Muscle of arm (tissue), 12 donors: Measurements from ENCODE around the gene SUB1. TPM values are rescaled to one million over a fixed set of nuclear protein-coding genes. Genes with fewer than 3 reads are reported as not detected.
"Not testable (repeated sequence)": the region's sequence is repeated elsewhere in the genome, so short reads cannot be mapped to it uniquely, and the experiment has no call there.

Experiments
- DNase-seq: peaks from one replicate; pipeline ENCODE4 v3.0.0-alpha.2; 2013
- polyA plus RNA-seq, 12 donors: library from polyadenylated mRNA; unstranded; fragments of 120-200 nt; gene quantifications; one replicate each; pipeline ENCODE4 v1.2.1, GENCODE V29; 2013; ENCODE audit not compliant: insufficient read length in 12 of 12

The SUB1 gene
- polyA plus RNA-seq, 12 donors, result 234 to 383 (median 317) TPM; not detected in 1

DNA sequence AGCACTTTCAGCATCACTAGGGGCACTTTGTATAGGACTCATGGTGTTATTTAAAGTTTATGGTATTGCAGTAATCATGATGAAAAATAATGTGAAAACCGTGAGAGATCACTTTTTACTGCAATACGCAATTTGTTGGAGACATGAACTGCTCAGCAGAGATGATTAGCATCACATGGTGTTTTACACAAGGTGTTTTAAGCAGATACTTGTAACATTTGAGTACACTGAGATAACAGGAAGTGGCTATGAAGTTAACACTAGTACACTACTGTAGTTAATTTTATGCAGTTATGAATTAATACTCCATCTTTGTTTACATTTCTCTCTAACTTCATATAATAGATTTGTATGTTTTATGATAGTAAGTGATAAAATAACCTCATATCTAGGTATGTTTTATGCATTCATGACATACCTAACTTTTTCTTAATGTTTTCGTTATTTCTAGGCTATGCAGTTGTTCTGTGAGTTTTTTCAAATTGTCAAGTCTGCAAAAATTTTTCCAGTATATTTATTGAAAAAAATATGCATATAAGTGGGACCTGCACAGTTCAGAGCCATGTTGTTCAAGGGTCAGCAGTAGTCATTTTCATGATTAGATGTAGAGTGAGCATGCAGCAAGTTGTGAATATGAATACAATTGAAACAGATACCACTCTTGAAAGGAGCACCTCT, 13.0 kb downstream of the SUB1 start:
- DNase-seq, result no peak

DNA sequence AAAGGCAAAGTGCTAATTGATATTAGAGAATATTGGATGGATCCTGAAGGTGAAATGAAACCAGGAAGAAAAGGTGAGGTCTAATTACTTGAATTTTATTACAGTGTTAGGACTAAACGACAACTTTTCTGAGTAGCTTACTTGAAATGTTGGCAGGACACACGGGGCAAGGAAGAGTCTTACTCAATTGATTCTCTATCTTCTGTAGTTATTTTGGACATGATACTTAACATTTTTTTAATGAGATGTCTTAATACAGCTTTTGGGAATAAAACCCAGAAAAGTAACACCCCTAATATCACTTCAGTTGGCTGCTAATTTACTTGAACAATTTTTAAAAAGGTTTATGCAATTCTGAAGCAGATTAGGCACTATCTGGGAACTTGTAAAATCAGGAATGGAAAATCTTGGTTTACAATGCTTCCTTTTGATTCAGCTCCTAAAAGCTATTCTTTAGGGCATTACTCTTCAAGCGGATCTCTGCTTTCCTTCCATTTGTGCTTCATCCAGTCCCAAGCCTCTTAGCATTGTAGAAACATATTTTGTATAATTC, 13.7 kb downstream of the SUB1 start:
- DNase-seq, result no peak

DNA sequence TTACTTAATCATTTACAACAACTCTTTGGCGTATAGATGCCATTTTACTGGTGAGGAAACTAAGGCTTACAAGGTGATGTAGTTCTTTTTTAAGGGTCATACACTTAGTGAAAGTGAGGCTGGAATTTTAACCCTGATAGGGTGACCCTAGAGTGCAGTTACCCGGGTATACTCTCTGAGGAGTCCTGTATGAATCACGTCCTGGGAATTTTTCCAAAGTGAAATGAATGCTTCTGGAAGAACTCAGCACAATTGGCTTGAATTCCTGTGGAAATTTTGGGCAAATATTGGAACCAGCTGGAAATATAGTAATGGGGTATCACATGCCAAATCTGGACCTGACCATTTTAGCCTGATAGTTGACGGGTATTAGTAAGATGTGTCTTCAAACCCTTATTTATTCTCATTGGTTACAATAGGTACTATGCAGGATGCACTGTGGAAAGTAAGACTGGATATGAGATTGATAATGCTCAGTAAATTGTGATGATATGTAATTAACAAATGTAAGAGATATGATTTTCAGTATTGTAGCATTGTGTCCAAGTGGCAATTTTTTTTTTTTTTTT, 14.8 kb downstream of the SUB1 start:
- DNase-seq, result no peak

DNA sequence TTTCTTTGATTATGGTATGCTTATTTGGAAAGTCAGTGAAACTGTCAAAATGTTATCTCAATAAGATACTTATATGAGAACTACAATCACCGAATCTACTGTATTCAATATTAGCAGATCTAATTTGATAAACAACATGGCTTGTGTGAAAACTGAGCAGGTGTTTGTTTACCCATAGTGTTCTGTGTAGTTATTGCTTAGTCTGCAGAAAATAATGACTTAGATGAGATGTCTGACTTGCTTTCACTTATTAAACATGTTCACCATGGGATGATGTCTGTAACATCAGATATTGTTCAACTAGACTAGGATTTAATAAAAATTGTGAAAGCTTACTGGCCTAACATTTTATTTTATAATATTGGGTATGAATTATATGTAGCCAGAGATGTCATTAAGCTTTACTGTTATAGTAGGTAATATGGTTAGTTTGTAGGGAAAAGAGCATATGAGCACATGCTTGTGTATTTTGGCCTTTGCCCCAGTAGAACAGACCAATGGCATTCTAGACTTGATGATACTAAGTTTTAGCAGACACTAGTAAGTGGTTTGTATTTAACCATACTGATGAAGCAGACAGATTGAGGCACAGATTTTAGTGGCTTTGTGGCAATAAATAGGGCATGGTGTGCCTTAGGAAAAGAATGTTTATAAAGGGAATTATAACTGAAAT, 16.4 kb downstream of the SUB1 start:
- DNase-seq, result no peak

DNA sequence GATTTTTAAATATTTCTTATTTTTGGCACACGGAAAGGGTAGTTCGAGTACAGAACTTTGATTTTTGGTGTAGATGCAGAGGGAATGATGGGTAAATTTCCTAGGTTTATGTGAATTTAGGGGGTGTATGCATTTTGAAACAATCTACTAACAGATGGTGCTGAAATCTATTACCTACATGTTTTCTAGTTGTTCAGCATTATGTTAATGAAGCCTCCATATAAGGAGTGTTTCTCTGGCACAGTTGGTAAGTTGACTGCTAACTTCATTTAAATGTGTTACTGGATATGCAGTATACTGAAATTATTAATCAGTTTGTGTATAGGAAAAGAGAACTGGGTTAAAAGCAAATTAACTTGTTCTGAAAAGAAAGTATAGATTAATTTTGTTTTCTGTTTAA, 17.5 kb downstream of the SUB1 start:
- DNase-seq, result no peak

DNA sequence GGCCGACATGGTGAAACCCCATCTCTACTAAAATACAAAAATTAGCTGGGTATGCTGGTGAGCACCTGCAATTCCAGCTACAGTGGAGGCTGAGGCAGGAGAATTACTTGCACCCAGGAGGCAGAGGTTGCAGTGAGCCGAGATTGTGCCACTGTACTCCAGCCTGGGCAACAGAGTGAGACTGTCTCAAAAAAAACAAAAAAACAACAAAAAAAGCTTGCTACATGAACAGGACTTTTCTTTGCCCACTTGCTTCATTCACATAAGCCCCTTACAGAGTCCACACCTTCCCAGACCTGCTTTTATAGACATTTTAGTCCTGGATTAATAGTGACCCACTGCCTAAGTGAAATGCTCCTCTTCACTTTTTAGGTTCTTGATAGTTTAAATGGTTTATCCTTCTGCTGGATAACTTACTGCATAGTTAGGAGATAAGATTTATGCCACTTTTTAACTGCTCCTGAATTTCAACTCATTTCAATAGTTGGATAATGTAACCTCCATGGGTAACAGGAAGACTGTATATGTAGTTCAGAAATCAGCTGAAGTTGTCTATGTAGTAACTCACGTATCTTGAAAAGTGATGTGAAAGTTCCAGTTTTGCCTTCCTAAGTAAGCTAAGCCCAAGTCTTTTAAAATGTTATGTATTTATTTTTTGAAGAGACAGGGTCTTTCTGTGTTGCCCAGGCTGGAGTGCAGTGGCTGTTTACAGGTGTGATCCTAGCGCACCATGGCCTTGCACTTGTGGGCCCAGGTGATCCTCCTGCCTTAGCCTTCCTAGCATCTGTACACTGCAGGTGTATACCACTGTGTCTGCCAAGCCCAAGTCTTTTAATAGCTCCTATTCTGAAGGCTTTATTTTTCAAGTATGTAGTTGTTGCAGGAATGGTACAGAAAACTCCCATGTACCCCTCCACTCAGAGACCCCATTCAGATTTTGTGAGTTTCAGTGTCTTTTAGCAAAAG, 19.7 kb downstream of the SUB1 start:
- no peak for DNase-seq

DNA sequence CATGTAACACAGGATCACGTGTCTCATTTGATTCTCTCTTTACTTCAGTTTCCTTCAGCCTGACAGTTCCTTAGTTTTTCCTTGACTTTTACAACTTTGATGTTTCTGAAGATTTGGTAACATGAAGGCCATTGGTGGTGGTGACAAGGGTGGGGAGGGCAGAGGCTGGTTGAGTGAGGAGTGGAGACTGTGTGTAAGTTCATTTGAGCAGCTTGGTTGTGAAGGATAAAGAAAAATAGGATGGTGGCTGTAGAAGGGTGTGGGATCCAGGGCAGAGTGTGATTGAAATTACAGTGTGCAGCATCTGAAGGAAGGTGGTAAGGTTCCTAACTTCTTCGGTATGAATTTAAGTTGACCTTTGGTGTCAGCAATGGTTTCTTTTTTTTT, 20.4 kb downstream of the SUB1 start:
- no peak for DNase-seq

DNA sequence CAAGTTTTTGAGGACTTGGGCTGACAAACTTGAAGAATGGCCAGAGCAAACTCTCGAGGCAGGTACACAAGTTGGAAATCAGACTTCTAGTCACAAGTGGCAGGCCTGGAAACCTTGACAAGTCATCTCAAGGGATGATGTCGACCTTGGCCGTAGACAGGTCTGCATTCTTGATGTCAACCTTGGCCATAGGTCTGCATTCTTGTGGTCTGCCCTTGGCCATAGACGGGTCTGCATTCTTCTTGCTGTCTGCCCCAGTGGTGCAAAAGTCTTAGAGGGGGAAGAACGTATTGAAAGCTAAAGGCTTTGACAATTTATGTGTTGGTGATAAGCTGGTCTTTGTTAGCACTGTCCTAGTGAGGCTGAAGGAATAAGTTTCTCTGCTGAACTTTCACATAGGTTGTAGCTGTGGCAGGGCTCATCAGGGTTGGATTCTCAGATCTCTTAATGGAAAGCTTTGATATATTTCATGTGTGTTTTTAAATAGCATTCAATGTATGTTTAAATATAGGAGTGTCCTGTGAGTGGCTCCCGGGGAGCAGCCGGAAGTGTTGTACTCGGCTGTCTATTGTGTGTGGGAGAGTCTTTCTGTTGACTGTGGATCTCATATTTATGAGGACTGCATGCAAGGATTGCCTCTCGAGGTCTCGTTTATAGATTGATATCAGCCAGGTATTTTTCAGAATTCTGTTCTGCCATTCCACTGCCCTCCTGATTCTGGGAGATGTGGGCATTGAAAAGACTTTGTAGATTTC, 27.0 kb downstream of the SUB1 start:
- no peak for DNase-seq

DNA sequence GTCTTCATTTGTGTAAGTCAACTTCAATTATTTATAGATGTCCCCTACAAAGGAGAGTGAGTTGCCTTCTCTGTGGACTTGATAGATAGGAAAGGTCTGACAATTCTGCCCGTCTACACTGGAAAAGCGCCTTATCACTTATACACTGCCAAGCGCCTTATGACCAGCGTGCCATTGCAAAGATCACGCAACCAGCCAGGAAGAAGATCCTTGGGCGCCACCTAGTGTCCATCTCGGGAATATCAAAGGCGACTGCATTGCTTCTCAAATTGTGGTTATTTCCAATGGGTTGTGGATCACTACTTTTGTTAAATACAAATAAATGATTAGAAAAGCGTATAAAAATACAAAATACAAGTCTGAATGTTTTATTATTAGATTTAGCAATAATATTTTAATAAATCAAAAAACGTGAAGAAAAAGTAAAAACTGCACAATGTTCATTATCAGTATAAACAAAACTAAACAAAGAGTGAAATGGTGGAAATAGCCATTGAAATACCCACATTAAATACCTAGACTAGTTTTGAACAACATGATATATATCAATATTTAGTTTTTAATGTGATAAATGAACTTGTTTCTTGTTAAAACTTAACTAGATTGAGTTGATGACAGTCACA, 27.8 kb downstream of the SUB1 start:
- DNase-seq, result peak; percentile 85

DNA sequence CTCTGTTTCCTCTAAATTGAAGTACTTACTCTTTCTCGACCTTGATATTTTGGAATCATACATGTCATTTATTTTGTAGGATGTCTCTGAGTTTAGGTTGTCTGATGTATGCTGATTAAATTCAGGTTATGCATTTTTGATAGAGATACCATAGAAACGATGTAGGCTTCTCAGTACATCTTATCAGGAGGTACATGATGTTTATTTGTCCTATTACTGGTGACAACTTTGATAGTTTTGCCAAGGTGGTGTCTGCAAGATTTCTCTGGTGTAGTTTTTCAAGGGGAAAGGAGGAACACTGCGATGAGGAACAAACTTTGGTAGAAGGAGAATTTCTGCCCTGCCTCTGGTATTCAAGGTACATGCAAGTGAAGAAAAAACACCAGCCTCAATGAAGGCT, 29.9 kb downstream of the SUB1 start:
- no peak for DNase-seq

DNA sequence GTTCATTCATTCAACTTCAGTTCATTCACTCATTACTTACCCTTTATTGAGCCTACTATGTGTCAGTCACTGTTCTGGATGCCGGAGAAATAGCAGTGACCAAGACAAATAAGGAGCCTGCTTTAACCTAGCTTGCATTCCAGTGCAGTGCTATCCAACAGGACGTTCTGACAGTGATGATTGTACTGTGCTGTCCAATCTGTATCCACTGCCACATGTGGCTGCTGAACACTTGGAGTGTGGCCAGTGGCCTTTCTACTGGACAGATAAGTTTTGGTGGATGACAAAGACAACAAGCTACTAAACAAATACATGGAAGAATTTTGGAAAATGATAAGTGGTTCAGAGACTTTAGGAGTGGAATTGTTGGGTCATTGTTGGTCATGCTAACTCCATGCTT, 33.6 kb downstream of the SUB1 start:
- no peak for DNase-seq

DNA sequence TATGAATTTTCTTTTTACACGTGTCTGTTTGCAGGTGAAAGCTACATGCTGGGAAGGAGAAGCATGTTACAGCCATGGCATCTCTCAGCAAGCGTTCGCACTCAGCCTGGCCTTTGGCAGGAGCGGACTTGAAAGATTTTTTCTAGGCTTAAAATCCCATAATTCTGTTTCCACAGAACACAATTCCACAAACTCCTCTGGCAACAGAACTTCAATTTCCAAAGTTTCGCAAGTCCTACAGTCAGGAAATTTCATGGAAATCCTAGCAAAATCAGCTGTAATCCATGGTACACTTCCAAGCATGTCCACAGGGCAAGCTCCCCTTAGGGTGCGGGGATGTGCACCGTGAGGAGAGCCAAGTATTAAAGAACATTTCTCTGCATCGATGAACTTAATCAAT, 35.9 kb downstream of the SUB1 start:
- DNase-seq, result no peak

DNA sequence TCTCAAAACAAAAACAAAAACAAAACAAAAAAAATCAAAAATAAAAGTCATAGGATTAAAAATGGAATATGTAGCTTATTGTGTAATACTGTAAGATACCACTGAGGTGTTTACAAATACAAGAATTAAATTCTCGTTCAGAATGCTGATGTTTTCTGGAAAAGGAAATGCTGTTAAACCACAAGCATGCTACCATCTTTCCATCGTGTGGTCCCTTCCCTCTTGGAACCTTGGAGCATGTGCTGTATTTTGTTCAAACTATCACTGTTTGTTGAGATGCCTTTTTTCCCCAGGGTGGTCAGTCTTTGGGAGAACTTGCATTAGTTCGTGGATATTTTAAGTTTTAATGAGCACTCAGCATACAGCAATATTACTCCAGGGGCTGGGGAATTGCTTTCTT, 39.7 kb downstream of the SUB1 start:
- DNase-seq, result no peak

DNA sequence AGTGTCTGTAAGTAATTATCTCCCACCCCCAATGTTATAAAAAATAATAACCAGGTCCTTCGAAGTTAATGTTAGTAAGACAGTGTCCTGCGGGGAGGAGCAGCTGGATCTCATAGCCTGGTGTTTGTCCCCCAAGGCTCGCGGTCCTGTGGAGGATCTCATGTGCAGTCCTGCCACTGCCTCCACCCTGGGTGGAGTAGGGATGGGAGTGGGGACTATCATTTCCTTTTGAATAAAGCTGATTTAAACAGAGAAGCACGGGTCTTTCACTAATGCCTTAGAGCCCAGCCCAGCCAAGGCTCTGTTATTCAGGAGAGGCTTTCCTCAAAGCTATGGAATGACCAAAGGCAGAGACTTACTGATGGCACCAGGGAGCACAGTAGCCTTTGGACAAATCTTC, 40.2 kb downstream of the SUB1 start:
- no peak for DNase-seq

DNA sequence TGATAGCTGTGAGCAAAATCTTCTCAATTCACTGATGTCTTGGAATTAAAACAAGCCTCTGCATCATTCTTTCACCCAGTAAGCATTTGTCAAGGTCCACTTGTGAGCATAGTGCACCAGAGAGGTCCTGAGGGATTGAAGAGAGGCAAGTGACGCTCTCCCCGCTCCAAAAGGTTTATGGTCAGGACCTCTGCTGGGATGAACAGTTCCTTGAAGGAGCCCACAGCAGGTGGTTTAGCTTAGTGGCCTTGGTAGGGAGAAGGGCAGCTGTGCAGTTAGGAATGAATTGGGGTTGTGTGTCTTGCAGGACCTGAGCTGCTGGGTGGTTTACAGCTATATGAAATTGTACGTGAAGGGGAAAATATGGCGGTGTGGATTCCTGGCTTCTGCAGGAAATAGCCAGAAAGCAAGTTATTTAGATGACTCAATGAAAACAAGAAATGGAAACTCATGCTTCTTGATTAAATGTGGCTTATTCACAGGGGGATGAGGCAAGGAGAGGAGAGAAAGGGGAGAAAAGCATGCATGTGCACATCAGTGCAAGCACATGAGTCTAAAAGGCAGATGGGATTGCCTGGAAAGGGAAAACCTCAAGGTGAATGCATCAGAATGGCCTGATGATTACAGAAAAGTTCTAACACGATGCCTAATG, 42.0 kb downstream of the SUB1 start:
- no peak for DNase-seq

DNA sequence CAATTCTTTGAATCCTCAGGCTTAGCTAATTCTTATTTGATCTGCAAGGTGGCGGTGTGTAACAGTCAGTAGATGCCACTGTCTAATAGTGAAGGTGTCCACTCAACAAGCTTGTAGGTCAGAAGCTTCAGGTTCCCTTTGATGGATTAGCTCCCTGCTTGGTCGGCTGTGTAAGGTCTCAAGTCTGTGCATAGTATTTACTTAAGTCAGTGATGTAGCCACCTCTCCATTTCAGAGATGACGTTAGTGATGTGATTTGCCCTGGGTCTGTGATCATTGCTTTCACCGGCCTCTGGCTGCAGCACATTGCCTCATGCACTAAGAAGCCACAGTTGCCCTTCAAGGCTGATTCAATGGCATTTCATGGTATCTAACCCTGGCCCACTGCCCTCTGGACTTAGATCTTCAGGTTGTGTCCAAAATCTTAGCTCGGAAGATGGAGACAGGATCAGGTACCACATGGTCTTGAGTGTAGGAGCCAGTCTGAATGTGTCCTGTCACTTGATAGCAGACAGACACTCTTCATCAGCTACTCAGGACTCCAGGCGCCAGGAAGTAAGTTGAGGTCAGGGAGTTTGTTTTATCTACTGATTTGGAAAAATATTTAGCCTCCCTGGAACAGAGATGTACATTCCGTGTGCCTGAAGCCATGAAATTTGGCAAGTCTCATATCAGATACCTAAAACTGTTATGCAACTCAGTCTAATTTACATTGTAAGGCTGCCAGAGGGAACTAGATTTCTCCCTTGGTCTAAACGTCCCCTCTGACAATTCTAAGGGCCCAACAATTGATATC, 42.9 kb downstream of the SUB1 start:
- no peak for DNase-seq

DNA sequence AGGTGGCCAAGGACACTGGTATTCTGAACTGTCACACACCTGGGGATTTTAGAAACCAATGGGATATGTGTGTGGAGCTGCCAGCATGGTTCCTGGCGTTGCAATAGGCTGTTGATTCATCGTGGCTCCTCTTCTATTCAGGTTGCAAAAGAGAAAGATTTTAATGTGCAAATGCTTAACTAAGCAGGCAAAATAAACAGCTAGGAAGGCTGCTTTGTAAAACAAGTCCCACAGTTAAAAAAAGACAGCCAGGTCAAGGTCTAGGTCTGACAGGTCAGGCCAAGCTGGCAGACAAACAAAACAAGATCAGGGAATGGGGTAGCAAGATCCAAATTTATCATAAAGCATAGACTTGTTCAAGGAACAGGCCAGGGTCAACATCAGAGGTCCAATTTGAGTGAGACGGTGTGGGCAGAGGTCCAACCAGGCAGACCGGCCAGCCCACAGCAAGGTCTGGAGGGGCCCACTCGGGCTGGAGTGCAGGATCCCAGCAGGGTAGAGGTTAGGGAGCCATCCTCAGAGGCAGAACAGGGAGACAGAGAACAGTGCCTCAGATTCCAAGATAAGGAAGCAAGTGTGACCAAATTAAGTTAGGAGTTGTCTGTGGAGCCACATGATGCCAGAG, 45.6 kb downstream of the SUB1 start:
- no peak for DNase-seq

DNA sequence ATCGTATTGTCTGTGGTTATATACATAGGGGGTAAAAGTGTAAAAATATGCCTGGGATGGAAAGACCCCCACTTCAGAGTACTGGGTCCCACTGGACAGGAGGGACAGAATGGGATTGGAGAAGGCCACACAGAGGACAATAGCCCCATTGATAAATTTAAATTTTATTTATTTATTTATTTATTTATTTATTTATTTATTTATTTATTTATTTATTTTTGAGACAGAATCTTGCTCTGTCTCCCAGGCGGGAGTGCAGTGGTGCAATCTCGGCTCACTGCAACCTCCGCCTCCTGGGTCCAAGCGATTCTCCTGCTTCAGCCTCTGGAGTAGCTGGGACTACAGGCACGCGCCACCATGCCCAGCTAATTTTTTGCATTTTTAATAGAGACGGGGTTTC, 47.7 kb downstream of the SUB1 start:
- not testable (repeated sequence) for DNase-seq

DNA sequence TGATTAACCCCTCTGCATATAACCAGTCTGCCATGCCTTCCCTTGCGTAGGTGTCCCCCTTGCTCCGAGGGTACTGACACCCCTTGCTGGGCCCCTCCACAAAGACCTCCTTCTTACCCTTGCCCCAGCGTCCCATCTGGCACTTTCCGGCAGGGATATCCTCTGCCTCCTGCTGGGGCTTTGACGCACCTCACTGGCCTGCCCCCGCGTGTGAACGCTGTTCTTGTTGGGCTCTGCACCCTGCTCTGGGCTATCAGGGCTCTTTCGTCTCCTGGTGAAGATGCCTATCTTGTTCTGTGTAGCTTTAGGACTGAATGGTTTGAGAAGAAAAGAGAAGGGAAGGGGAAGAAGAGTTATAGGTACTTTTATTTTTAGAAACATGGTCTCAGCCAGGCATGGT, 53.0 kb downstream of the SUB1 start:
- no peak for DNase-seq
